Stimulated activated CD8-positive, alpha-beta memory T cell treated with anti-CD3 and anti-CD28 coated beads, Interleukin-4, amount 100 ng/mL, for 4 hours (primary cell): Measurements from ENCODE around the gene NUF2.
"Not testable (repeated sequence)": the region's sequence is repeated elsewhere in the genome, so short reads cannot be mapped to it uniquely, and the experiment has no call there.

ENCODE experiments used
- DNase-seq, 2 donors: peaks; one replicate each; pipeline ENCODE4 v3.0.0-alpha.2; 2020; ENCODE audit warnings: low read depth in 2 of 2, low spot score in 1 of 2

NUF2 gene

GRCh38 chr1:163331116-163331515 lies 9.4 kb downstream of the NUF2 start:
- DNase-seq = no peak

GRCh38 chr1:163335216-163335615 lies 13.5 kb downstream of the NUF2 start:
- DNase-seq = no peak

- DNase-seq = no peak
These were observed 15.9 kb downstream of the NUF2 start for GRCh38 chr1:163337631-163338030.

GRCh38 chr1:163346326-163346870 lies 24.6 kb downstream of the NUF2 start:
- no peak for DNase-seq

DNA sequence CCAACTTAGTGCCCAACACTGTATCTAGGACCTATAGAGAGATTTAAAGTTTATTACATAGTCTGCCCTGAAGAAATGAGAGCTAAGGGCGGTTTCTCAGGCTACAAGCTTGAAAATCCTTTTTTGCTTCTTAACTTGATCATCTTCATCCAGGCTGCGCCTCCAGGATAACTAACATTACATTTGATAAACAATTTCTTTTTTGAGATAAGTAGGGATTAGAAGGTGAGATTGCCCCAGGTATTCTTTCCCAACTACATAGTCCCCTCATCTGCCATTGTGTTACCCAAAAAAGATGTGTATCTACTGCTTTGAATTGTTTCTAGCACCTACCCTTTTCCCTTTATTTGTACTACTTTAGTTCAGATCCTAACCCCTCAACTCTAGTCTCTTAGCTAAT lies 25.4 kb downstream of the NUF2 start:
- DNase-seq = no peak

GRCh38 chr1:163351912-163352311 lies 30.2 kb downstream of the NUF2 start:
- DNase-seq = no peak

- no peak for DNase-seq
These were observed 35.6 kb downstream of the NUF2 start for GRCh38 chr1:163357378-163357777.

- DNase-seq = not testable (repeated sequence)
These were observed 36.4 kb downstream of the NUF2 start for GRCh38 chr1:163358172-163358571.

GRCh38 chr1:163361123-163361934 lies 39.6 kb downstream of the NUF2 start:
- no peak for DNase-seq

- no peak for DNase-seq
These were observed 43.4 kb downstream of the NUF2 start for GRCh38 chr1:163365186-163365585.

DNA sequence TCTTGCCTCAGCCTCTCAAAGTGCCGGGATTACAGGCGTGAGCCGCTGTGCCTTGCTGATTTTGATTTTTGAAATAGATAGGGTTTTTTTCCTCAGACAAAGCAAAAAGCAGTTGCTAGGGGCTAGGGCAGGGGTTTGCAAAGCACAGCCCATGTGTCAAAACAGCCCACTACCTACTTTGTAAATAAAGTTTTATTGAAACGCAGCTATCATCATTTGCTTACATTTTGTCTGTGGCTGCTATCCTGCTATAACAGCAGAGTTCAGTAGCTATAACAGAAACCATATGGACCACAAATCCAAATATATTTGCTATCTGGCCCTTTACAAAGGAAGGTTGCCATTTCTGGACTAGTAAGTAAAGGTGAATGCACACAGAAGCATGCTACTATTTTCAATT lies 44.8 kb downstream of the NUF2 start:
- DNase-seq = no peak

- DNase-seq = no peak
These were observed 46.0 kb downstream of the NUF2 start for GRCh38 chr1:163367721-163368120.

DNA sequence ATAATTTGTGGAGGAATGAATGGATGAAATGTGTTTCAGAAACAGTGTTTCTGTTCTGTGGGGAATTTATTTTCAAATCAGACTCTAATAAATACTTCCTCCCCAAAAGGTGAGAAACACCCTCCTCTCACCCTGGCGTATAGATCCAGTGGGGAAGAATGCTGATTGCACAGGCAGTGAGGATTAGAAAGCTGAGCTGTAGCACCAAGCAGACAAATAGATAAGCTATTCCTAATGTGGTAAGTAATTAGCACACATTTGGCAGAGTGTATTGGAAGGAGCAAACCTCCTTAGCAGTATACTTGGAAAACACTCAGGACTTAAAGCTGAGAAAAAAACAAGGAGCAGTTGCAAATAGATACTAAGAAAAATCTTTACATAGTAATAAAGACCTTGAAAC lies 50.8 kb downstream of the NUF2 start:
- no peak for DNase-seq

DNA sequence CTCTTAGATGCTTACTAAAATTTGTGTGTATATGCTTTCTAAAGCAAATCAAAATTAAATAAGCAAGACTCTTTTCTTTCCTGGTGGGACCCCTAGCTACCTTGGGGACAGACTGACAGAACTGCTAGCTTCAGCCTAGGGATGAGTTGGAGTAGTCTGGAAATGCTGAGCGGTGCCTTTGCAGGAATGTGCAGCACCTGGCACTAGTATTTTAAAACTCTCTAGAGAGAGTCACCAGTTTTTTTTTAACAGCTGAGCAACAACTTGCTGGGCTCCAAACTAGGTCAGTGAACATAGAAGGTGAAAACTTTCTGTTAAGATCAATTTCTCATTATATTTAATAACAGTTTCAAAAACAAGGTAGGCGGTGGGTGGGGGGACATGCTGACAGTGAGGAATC lies 56.8 kb downstream of the NUF2 start:
- no peak for DNase-seq

DNA sequence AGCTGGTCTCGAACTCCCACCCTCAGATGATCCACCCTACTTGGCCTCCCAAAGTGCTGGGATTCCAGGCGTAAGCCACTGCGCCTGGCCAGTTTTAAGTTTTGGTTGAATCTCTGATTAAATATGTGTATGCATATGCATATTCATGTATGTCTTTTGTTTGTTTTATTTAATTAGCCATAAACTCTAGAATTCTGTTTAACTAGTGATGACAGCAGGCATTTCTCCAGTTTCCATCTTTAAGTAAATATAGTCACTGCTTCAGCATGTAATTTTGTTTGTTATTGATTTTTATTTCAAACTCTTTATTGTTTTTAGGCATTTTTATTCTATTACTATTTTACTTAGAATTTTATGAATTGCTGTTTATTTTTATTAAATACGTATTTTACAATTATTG lies 58.0 kb downstream of the NUF2 start:
- no peak for DNase-seq

DNA sequence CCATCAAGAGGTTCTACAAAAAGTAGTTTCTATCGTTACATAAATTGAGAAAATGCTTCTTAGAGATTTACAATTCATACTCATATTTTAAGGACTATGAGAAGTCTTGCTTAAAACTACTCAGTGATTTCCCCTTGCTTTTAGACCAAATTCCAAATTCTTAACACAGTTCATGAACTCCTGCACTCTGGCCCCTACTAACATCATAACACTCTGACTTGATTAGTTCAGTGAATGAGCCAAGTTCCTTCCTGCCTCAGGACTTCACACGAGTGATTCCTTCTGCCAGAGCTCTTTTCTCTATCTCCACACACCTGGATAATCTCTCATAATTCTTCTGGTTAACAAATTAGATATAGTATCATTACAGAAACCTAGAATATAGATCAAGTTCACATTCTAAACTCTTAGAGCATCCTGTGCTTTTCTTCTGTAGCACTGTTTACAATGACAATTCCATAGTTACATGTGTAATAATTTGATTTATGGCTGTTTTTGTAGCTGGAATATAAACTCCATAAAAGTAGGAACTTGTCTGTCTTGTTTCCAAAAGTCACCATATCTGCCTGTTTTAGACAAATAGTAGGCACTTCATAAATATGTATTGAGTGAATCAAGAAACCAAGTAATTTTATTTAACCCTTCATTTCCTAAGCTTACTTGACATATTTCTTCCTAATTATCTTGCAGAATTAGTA lies 59.9 kb downstream of the NUF2 start:
- no peak for DNase-seq

DNA sequence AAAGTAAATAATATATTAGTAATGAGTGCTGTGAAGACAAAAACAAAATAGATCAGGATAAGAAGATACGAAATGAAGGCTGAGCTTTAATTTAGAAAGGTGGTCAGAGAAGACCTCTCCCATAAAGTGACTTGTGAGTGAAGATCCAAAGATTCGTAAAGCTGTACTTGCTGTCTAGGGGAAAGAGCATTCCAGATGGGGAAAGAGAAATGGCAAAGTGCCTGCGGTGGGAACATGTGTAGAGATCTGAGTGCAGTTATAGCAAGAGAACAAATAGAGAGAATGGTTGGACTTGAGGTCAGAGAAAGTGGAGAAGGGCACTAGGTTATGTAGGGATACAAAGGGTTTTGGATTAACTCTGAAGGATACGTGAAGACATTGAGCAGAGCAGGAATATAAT lies 60.6 kb downstream of the NUF2 start:
- no peak for DNase-seq

DNA sequence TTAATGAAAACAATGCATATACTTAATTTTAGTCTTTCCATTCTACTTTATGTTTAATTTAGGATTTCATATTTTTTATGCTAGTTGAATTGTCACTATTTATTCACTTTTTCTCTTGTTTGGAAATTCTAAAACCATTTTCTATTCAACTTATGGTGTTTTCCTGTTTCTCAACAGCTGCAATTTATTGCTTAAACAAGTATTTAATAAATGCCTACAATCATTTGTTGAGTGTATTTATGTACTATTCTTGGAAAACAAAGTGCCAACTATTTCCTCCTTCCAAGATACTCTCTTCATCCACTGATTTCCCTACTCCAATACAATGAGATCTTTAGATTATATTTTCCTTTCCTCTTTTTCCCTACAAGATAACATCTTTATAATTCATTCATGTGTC lies 65.4 kb downstream of the NUF2 start:
- DNase-seq = no peak

DNA sequence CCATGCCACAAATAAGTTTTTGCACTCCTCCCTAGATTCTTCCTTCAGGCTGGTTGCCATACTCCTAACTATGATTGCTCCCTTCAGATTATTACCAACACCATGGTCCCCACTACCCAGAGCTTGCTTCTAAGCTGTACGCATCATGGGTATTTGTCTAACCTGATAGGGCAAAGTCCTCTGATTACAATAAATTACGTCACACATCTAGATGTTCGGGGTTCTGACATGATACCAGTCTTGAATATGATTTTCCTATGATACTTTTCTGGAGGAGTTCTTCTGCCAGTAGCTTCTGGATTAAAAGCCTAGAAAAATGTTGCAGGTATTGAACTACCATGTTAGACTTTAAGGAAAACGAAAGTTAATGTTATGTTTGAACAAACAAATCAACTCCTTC lies 67.2 kb downstream of the NUF2 start:
- no peak for DNase-seq

GRCh38 chr1:163395790-163396189 lies 74.0 kb downstream of the NUF2 start:
- no peak for DNase-seq

- no peak for DNase-seq
These were observed 75.9 kb downstream of the NUF2 start for GRCh38 chr1:163397451-163398200.

DNA sequence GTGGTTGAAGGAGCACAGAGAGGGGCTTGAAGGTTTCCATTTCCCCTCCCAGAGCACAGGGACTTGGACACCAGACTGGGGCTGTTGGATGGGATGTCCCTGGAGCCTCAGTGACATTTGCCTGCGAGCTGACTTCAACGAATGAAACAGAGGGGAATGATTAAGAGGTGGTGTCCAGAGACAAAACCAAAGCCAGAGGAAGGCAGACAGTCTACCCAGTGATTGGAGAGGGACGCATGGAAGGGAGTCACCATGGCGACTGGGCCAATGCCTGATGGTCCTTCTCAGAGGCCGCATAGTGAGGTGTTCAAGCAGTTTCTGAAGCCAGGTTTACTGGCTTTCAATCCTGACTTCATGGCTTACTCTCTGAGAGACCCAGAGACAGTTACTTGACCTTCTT lies 77.2 kb downstream of the NUF2 start:
- DNase-seq = no peak
